B cell (primary cell): ENCODE measurements around the gene MRPL14.

Experiments
- EZH2 ChIP-seq: IDR thresholded peaks from 2 replicates; pipeline ENCODE4 v1.6.1; 2012; ENCODE audit warnings: borderline replicate concordance, low read depth, mild to moderate bottlenecking, moderate library complexity, low read length; ENCODE audit not compliant: insufficient read depth, poor library complexity, severe bottlenecking
- TF ChIP-seq, protein P1 (sequence below): fragments of 200-600 bp; IDR thresholded peaks from one replicate; pipeline ENCODE4 v1.8.0; 2022; ENCODE audit warnings: antibody characterized with exemption, mild to moderate bottlenecking

DNA sequence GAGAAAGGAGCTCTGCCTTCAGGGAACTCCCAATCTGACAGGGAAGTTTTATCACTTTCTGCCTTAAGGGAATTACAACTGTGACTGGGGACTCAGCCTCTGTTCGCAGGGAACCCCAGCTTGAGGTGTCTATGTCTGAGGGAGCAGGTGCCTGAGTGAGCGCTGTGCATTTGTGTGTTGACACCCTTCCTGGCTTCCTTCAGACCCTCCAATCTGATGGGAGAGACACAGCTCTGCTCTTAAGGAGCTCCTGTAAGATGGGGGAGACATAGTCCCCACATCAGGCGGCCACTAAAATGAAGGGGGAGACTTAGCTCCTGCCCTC, 62.3 kb downstream of the MRPL14 start:
- TF ChIP-seq, protein P1, sequence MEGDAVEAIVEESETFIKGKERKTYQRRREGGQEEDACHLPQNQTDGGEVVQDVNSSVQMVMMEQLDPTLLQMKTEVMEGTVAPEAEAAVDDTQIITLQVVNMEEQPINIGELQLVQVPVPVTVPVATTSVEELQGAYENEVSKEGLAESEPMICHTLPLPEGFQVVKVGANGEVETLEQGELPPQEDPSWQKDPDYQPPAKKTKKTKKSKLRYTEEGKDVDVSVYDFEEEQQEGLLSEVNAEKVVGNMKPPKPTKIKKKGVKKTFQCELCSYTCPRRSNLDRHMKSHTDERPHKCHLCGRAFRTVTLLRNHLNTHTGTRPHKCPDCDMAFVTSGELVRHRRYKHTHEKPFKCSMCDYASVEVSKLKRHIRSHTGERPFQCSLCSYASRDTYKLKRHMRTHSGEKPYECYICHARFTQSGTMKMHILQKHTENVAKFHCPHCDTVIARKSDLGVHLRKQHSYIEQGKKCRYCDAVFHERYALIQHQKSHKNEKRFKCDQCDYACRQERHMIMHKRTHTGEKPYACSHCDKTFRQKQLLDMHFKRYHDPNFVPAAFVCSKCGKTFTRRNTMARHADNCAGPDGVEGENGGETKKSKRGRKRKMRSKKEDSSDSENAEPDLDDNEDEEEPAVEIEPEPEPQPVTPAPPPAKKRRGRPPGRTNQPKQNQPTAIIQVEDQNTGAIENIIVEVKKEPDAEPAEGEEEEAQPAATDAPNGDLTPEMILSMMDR = no peak
- TF ChIP-seq EZH2 = no peak
